ENCODE results near the gene NECTIN3.

The NECTIN3 gene

DNA sequence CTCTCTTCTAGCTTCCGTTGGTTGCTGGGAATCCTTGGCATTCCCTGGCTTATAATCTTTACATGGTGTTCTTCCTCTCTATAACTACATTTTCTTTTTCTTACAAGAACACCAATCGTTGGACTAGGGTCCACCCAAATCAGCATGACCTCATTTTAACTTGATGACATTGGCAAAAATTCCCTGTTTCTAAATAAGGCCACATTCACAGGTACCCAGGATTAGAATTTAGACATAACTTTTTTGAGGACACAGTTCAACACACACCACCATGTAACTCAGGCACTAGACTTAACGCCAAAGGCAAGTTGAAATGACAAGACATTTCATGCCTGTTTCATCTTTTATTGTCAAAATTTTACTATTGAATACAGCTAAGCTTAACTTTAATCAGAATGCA is 93.0 kb downstream of the NECTIN3 start:
- ChIA-PET CTCF (no interaction called here), POLR2A (no interaction called here)
- Histone ChIP-seq H3K9me3 (ENCODE audit: control extremely low read depth in 1 of 5, control insufficient read depth in 4 of 5, insufficient read depth in 2 of 5, low read depth in 1 of 5, low read length in 4 of 5) (peaks cover 0 to 1% (median 0%) of the 10 kb centered on the region in 5 experiments), H3K4me1 (ENCODE audit: control extremely low read depth in 1 of 4, control insufficient read depth in 4 of 4, insufficient read depth in 4 of 4, low read length in 3 of 4) (no peaks in the 10 kb centered on the region), H3K27ac (ENCODE audit: insufficient read depth in 1 of 2, low read depth in 1 of 2, low read length in 2 of 2, poor library complexity in 1 of 2, severe bottlenecking in 2 of 2) (no peak overlapping the region), H3K36me3 (ENCODE audit: control insufficient read depth in 4 of 4, insufficient read depth in 4 of 4, low read length in 3 of 4) (no peaks in the 10 kb centered on the region), H3K4me3 (ENCODE audit: control insufficient read depth in 1 of 7, extremely low read depth in 1 of 7, insufficient read depth in 4 of 7, low read depth in 2 of 7, low read length in 6 of 7) (no peak overlapping the region), H3K27me3 (replicated peaks in 2 of 5; ENCODE audit: control insufficient read depth in 4 of 5, insufficient read depth in 5 of 5, low read length in 4 of 5) (no peaks in the 10 kb centered on the region)
- DNase-seq = no peak
- WGBS (ENCODE audit: insufficient coverage) = 100% methylated on average over 2 of the region's 3 CpGs

DNA sequence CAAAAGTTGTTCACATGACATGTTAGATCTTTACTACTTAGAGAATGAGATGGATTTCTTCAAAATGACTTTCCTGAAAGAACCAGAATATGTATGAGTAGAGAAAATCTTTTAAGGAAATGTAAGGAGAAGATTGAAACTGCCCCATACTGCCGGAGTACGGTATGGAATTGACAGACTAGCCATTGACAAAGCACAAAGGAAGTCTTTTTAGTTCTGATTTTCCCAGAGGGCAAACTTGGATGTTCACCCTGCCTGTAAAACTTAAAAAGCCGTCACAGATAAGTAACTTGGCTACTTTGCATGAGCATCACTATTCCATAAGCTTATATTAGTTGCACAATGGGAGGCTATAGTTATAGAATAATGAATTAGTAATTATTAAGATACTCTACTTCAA is 93.8 kb downstream of the NECTIN3 start:
- ChIA-PET POLR2A (no interaction called here), CTCF (interaction anchor here (1.2 kb wide), 1 partner anchor 10 kb away, joined by 3 read pairs; no protein-coding TSS in a partner anchor)
- DNase-seq = no peak

DNA sequence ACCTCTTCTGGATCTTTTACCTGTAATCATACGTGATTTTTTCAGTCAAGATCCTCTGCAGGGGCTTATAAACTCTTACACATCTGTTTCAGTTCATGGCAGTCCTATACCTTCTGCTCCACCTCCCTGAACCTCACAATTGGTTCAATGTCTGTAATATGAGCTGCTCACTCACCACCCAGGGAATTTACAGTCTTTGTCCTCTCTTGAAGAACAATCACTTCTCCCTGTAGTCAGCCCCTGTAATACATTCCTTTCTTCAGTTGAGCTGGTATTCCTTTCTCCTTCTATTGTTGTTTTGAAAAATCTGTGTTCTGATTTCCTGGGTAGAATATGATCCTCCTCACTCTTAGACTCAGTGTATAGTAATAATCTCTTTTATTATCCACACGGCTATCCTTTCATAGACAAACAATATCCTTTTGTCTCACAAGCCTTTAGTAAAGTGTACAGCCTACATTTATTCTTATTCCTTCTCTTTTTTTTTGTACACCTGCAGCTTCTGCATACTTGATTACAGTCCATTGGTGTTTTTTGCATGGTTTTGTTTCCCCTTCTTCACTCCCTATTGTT is 101.8 kb downstream of the NECTIN3 start:
- WGBS (ENCODE audit: insufficient coverage) = 88% methylated on average over 2 of the region's 2 CpGs
- Histone ChIP-seq H3K36me3 (ENCODE audit: control insufficient read depth in 4 of 4, insufficient read depth in 4 of 4, low read length in 3 of 4) (no peaks in the 10 kb centered on the region), H3K4me3 (ENCODE audit: control insufficient read depth in 1 of 7, extremely low read depth in 1 of 7, insufficient read depth in 4 of 7, low read depth in 2 of 7, low read length in 6 of 7) (no peak overlapping the region), H3K27ac (ENCODE audit: insufficient read depth in 1 of 2, low read depth in 1 of 2, low read length in 2 of 2, poor library complexity in 1 of 2, severe bottlenecking in 2 of 2) (no peak overlapping the region), H3K27me3 (replicated peaks in 2 of 5; ENCODE audit: control insufficient read depth in 4 of 5, insufficient read depth in 5 of 5, low read length in 4 of 5) (no peaks in the 10 kb centered on the region), H3K4me1 (ENCODE audit: control extremely low read depth in 1 of 4, control insufficient read depth in 4 of 4, insufficient read depth in 4 of 4, low read length in 3 of 4) (no peaks in the 10 kb centered on the region), H3K9me3 (ENCODE audit: control extremely low read depth in 1 of 5, control insufficient read depth in 4 of 5, insufficient read depth in 2 of 5, low read depth in 1 of 5, low read length in 4 of 5) (no peaks in the 10 kb centered on the region)
- DNase-seq = no peak
- ChIA-PET POLR2A (no interaction called here), CTCF (no interaction called here)

More for the DNA sequence above, 93.8 kb downstream of the NECTIN3 start:
- 100% methylated on average over 2 of the region's 3 CpGs for WGBS (ENCODE audit: insufficient coverage)
- Histone ChIP-seq H3K9me3 (ENCODE audit: control extremely low read depth in 1 of 5, control insufficient read depth in 4 of 5, insufficient read depth in 2 of 5, low read depth in 1 of 5, low read length in 4 of 5) (peaks cover 0 to 1% (median 0%) of the 10 kb centered on the region in 5 experiments), H3K4me3 (ENCODE audit: control insufficient read depth in 1 of 7, extremely low read depth in 1 of 7, insufficient read depth in 4 of 7, low read depth in 2 of 7, low read length in 6 of 7) (no peak overlapping the region), H3K27ac (ENCODE audit: insufficient read depth in 1 of 2, low read depth in 1 of 2, low read length in 2 of 2, poor library complexity in 1 of 2, severe bottlenecking in 2 of 2) (no peak overlapping the region), H3K27me3 (replicated peaks in 2 of 5; ENCODE audit: control insufficient read depth in 4 of 5, insufficient read depth in 5 of 5, low read length in 4 of 5) (no peaks in the 10 kb centered on the region), H3K36me3 (ENCODE audit: control insufficient read depth in 4 of 4, insufficient read depth in 4 of 4, low read length in 3 of 4) (no peaks in the 10 kb centered on the region), H3K4me1 (ENCODE audit: control extremely low read depth in 1 of 4, control insufficient read depth in 4 of 4, insufficient read depth in 4 of 4, low read length in 3 of 4) (no peaks in the 10 kb centered on the region)

DNA sequence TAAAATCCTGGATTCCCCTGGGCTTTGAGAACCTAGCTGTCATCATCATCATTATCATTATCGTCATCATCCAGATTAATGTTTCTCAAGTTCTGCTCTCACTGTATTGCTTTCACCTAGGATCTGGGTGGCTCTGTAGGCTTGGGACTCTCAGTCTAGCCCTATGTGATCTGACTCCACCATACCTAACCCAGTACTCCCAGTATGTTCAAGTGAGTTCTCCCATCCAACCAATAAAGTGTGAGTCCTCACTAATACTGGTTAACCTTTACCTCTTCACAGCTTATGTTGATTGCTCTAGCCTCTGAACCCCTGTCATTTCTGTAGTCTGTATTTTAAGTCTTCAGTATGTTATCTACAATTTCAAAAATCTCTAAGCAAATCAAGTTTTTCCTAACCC is 102.3 kb downstream of the NECTIN3 start:
- Histone ChIP-seq H3K36me3 (ENCODE audit: control insufficient read depth in 4 of 4, insufficient read depth in 4 of 4, low read length in 3 of 4) (no peaks in the 10 kb centered on the region), H3K27me3 (replicated peaks in 2 of 5; ENCODE audit: control insufficient read depth in 4 of 5, insufficient read depth in 5 of 5, low read length in 4 of 5) (no peaks in the 10 kb centered on the region), H3K9me3 (ENCODE audit: control extremely low read depth in 1 of 5, control insufficient read depth in 4 of 5, insufficient read depth in 2 of 5, low read depth in 1 of 5, low read length in 4 of 5) (no peaks in the 10 kb centered on the region), H3K4me1 (ENCODE audit: control extremely low read depth in 1 of 4, control insufficient read depth in 4 of 4, insufficient read depth in 4 of 4, low read length in 3 of 4) (no peaks in the 10 kb centered on the region), H3K4me3 (ENCODE audit: control insufficient read depth in 1 of 7, extremely low read depth in 1 of 7, insufficient read depth in 4 of 7, low read depth in 2 of 7, low read length in 6 of 7) (no peak overlapping the region), H3K27ac (ENCODE audit: insufficient read depth in 1 of 2, low read depth in 1 of 2, low read length in 2 of 2, poor library complexity in 1 of 2, severe bottlenecking in 2 of 2) (no peak overlapping the region)
- ChIA-PET CTCF (no interaction called here), POLR2A (no interaction called here)
- DNase-seq = no peak
- 88% methylated on average over 1 of the region's 1 CpG for WGBS (ENCODE audit: insufficient coverage)

DNA sequence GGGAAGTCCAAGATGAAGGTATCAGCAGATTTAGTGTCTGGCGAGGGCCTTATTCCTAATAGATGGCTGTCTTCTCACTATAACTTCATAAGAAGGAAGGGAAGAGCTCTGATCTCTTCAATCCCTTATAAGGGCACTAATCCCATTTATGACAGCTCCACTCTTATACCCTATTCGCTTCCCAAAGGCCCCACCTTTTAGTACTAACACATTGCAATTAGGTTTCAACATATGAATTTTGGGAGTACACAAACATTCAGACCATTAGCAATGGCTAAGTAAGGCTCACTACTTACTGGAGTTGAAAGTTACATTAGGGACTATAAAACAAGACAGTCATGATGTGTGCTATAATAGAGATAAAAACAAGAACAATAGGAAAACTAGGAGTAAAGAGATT is 118.9 kb downstream of the NECTIN3 start:
- peaks cover 0 to 1% (median 0%) of the 10 kb centered on the region in 5 experiments for H3K9me3 ChIP-seq (ENCODE audit: control extremely low read depth in 1 of 5, control insufficient read depth in 4 of 5, insufficient read depth in 2 of 5, low read depth in 1 of 5, low read length in 4 of 5)
- CTCF ChIA-PET = no interaction called here
- H3K4me1 ChIP-seq (ENCODE audit: control extremely low read depth in 1 of 4, control insufficient read depth in 4 of 4, insufficient read depth in 4 of 4, low read length in 3 of 4) = no peaks in the 10 kb centered on the region
- POLR2A ChIA-PET = no interaction called here
- no peaks in the 10 kb centered on the region for H3K27me3 ChIP-seq (replicated peaks in 2 of 5; ENCODE audit: control insufficient read depth in 4 of 5, insufficient read depth in 5 of 5, low read length in 4 of 5)
- no peak overlapping the region for H3K4me3 ChIP-seq (ENCODE audit: control insufficient read depth in 1 of 7, extremely low read depth in 1 of 7, insufficient read depth in 4 of 7, low read depth in 2 of 7, low read length in 6 of 7)
- no peaks in the 10 kb centered on the region for H3K36me3 ChIP-seq (ENCODE audit: control insufficient read depth in 4 of 4, insufficient read depth in 4 of 4, low read length in 3 of 4)
- WGBS (ENCODE audit: insufficient coverage) = no CpG with 5 or more reads among the region's 2 CpGs
- no peak for DNase-seq
- H3K27ac ChIP-seq (ENCODE audit: insufficient read depth in 1 of 2, low read depth in 1 of 2, low read length in 2 of 2, poor library complexity in 1 of 2, severe bottlenecking in 2 of 2) = no peak overlapping the region

DNA sequence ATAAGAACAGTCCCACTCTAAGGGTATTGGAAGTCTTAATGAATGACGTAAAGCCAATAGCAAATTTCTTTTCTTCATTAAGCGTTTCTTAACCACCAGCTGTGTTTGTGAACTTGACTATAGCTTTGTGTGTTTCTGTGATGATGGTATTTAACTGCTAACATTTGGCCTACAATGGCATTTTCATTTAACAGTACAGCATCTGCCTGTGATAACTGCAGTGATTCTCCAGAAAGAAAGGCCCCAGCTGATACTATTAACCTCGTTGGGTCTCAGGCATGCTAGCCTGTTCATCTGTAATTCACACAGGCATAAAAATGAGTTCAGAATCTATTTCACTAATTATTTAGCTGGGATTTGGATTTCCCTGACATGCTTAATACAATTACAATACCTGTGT is 121.9 kb downstream of the NECTIN3 start:
- Histone ChIP-seq H3K4me3 (ENCODE audit: control insufficient read depth in 1 of 7, extremely low read depth in 1 of 7, insufficient read depth in 4 of 7, low read depth in 2 of 7, low read length in 6 of 7) (no peak overlapping the region), H3K9me3 (ENCODE audit: control extremely low read depth in 1 of 5, control insufficient read depth in 4 of 5, insufficient read depth in 2 of 5, low read depth in 1 of 5, low read length in 4 of 5) (no peaks in the 10 kb centered on the region), H3K27ac (ENCODE audit: insufficient read depth in 1 of 2, low read depth in 1 of 2, low read length in 2 of 2, poor library complexity in 1 of 2, severe bottlenecking in 2 of 2) (no peak overlapping the region), H3K36me3 (ENCODE audit: control insufficient read depth in 4 of 4, insufficient read depth in 4 of 4, low read length in 3 of 4) (no peaks in the 10 kb centered on the region), H3K4me1 (ENCODE audit: control extremely low read depth in 1 of 4, control insufficient read depth in 4 of 4, insufficient read depth in 4 of 4, low read length in 3 of 4) (no peaks in the 10 kb centered on the region), H3K27me3 (replicated peaks in 2 of 5; ENCODE audit: control insufficient read depth in 4 of 5, insufficient read depth in 5 of 5, low read length in 4 of 5) (no peaks in the 10 kb centered on the region)
- ChIA-PET CTCF (interaction anchor here (2.5 kb wide), 1 partner anchor 10 kb away, joined by 6 read pairs; no protein-coding TSS in a partner anchor), POLR2A (no interaction called here)
- DNase-seq = no peak
- 100% methylated on average over 1 of the region's 3 CpGs for WGBS (ENCODE audit: insufficient coverage)

DNA sequence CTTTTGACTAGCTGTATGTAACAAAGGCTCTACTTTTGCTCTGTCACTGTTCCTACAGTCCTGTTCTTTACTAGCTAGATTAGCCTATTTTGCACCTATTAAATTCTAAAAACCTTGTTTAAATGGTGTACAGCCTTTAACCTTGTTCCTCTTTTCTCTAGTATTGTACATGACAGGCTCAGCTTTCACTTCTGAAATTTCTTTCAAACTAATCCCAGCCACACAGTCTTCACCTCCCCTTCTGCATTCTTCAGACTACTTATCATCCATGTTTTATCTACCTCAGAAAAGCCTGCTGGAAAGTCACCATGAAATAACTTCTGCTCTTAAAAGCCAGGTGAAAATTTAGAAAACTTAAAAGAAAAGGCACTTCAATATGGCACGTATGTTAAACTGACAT is 122.4 kb downstream of the NECTIN3 start:
- no peaks in the 10 kb centered on the region for H3K27me3 ChIP-seq (replicated peaks in 2 of 5; ENCODE audit: control insufficient read depth in 4 of 5, insufficient read depth in 5 of 5, low read length in 4 of 5)
- POLR2A ChIA-PET = no interaction called here
- no peaks in the 10 kb centered on the region for H3K9me3 ChIP-seq (ENCODE audit: control extremely low read depth in 1 of 5, control insufficient read depth in 4 of 5, insufficient read depth in 2 of 5, low read depth in 1 of 5, low read length in 4 of 5)
- H3K4me1 ChIP-seq (ENCODE audit: control extremely low read depth in 1 of 4, control insufficient read depth in 4 of 4, insufficient read depth in 4 of 4, low read length in 3 of 4) = no peaks in the 10 kb centered on the region
- no peak overlapping the region for H3K27ac ChIP-seq (ENCODE audit: insufficient read depth in 1 of 2, low read depth in 1 of 2, low read length in 2 of 2, poor library complexity in 1 of 2, severe bottlenecking in 2 of 2)
- no peak overlapping the region for H3K4me3 ChIP-seq (ENCODE audit: control insufficient read depth in 1 of 7, extremely low read depth in 1 of 7, insufficient read depth in 4 of 7, low read depth in 2 of 7, low read length in 6 of 7)
- H3K36me3 ChIP-seq (ENCODE audit: control insufficient read depth in 4 of 4, insufficient read depth in 4 of 4, low read length in 3 of 4) = no peaks in the 10 kb centered on the region
- WGBS (ENCODE audit: insufficient coverage) = no CpG with 5 or more reads among the region's 1 CpG
- peak in 2 of 3 donors; percentile 25 to 34 for DNase-seq
- CTCF ChIA-PET = interaction anchor here (2.5 kb wide), 1 partner anchor 10 kb away, joined by 6 read pairs; no protein-coding TSS in a partner anchor

All from common myeloid progenitor, CD34-positive (primary cell).